Measurements from ENCODE around the gene CEL. TPM values are rescaled to one million over a fixed set of nuclear protein-coding genes. Genes with fewer than 3 reads are reported as not detected.
A peak's percentile ranks its signal among the peaks of the same experiment; 100 is the strongest.

Gene CEL
- total RNA-seq, 2 experiments from 2014 or later: 1.2 to 1.8 TPM

GRCh38 chr9:133120501-133121197, 58.9 kb downstream of the CEL start:
- Histone ChIP-seq H3K27ac (ENCODE audit: low read depth, low read length, poor library complexity, severe bottlenecking) (no peak overlapping the region), H3K9me2 (ENCODE audit: insufficient read depth, low read length) (no peaks in the 10 kb centered on the region), H3K79me2 (ENCODE audit: insufficient read depth, low read depth, low read length) (no peaks in the 10 kb centered on the region), H4K20me1 (ENCODE audit: insufficient read depth, low read length) (peaks cover 6% of the 10 kb centered on the region; the same call in 1 of the 2 replicates), H3K4me1 (ENCODE audit: insufficient read depth, low read length, poor library complexity, severe bottlenecking) (peaks cover 13% of the 10 kb centered on the region), H2AFZ (ENCODE audit: low read length) (no peak overlapping the region), H3K4me2 (ENCODE audit: low read length) (peak overlapping the region; percentile 65), H3K4me3 (ENCODE audit: low read depth, low read length, poor library complexity, severe bottlenecking) (peak overlapping the region; percentile 64), H3K9me3 (ENCODE audit: low read length) (no peaks in the 10 kb centered on the region), H3K36me3 (ENCODE audit: insufficient read depth, low read length) (no peaks in the 10 kb centered on the region)
- ChIA-PET CTCF (ENCODE audit: unreplicated experiment) (no interaction called here), POLR2A (no interaction called here)
- TF ChIP-seq EZH2phosphoT487 (IDR thresholded peaks at IDR 0.05; ENCODE audit: borderline replicate concordance, low read depth, low read length): no peak
- TF ChIP-seq, protein P1, sequence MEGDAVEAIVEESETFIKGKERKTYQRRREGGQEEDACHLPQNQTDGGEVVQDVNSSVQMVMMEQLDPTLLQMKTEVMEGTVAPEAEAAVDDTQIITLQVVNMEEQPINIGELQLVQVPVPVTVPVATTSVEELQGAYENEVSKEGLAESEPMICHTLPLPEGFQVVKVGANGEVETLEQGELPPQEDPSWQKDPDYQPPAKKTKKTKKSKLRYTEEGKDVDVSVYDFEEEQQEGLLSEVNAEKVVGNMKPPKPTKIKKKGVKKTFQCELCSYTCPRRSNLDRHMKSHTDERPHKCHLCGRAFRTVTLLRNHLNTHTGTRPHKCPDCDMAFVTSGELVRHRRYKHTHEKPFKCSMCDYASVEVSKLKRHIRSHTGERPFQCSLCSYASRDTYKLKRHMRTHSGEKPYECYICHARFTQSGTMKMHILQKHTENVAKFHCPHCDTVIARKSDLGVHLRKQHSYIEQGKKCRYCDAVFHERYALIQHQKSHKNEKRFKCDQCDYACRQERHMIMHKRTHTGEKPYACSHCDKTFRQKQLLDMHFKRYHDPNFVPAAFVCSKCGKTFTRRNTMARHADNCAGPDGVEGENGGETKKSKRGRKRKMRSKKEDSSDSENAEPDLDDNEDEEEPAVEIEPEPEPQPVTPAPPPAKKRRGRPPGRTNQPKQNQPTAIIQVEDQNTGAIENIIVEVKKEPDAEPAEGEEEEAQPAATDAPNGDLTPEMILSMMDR (conservative IDR thresholded peaks at IDR 0.05; ENCODE audit: low read length): no peak
- BruUV-seq (replicated peaks): no TSS peak
- DNase-seq (ENCODE audit: low spot score): no peak
- intact Hi-C loops (cut with micrococcal nuclease; ENCODE audit: unreplicated experiment): loop anchor here (1.0 kb wide), 1 partner anchor 28 kb away; no protein-coding TSS in a partner anchor

Small RNA genes lying within 50 kb of the gene (microRNA-seq; reads per million reads assigned to microRNA genes)
- 5.3 reads per million for gene MIR6877 (ENCODE audit: borderline replicate concordance)

Small RNA genes lying within 50 kb of the gene (small RNA-seq; reads per million reads assigned to genes)
- gene MIR6877: not detected

Other genes with a start within 250 kb of the CEL start
- not detected in 2 replicates for gene AK8, start 183.7 kb upstream of the CEL start, total RNA-seq (2014; rRNA removed; shearing (Covaris generic))
- gene AK8, start 183.7 kb upstream of the CEL start, total RNA-seq (2022): 0.27 TPM in 1 of 2 replicates, not detected in the other
- gene SPACA9, start 183.1 kb upstream of the CEL start, total RNA-seq (2014; rRNA removed; shearing (Covaris generic)): 0.72 and 1.1 TPM in 2 replicates
- gene SPACA9, start 183.1 kb upstream of the CEL start, total RNA-seq (2022): 5.7 and 6.4 TPM in 2 replicates
- 17.9 and 28.7 TPM in 2 replicates for gene TSC1, start 117.4 kb upstream of the CEL start, total RNA-seq (2014; rRNA removed; shearing (Covaris generic))
- 66.2 and 78.7 TPM in 2 replicates for gene TSC1, start 117.4 kb upstream of the CEL start, total RNA-seq (2022)
- 0.50 TPM in 1 of 2 replicates, not detected in the other for gene GFI1B, start 83.3 kb upstream of the CEL start, total RNA-seq (2014; rRNA removed; shearing (Covaris generic))
- 3.3 and 4.9 TPM in 2 replicates for gene GFI1B, start 83.3 kb upstream of the CEL start, total RNA-seq (2022)
- gene GTF3C5, start 31.0 kb upstream of the CEL start, total RNA-seq (2014; rRNA removed; shearing (Covaris generic)): 91.9 and 97.0 TPM in 2 replicates
- gene GTF3C5, start 31.0 kb upstream of the CEL start, total RNA-seq (2022): 90.3 and 91.6 TPM in 2 replicates
- gene RALGDS, start 59.3 kb downstream of the CEL start, total RNA-seq (2014; rRNA removed; shearing (Covaris generic)): 22.0 and 28.2 TPM in 2 replicates
- 23.8 and 28.6 TPM in 2 replicates for gene RALGDS, start 59.3 kb downstream of the CEL start, total RNA-seq (2022)
- 2.1 and 2.6 TPM in 2 replicates for gene GBGT1, start 101.9 kb downstream of the CEL start, total RNA-seq (2014; rRNA removed; shearing (Covaris generic))
- gene GBGT1, start 101.9 kb downstream of the CEL start, total RNA-seq (2022): 3.9 and 5.9 TPM in 2 replicates
- gene OBP2B, start 147.3 kb downstream of the CEL start, total RNA-seq (2014; rRNA removed; shearing (Covaris generic)): not detected in 2 replicates
- not detected in 2 replicates for gene OBP2B, start 147.3 kb downstream of the CEL start, total RNA-seq (2022)
- gene ABO, start 213.2 kb downstream of the CEL start, total RNA-seq (2014; rRNA removed; shearing (Covaris generic)): not detected in 2 replicates
- not detected in 2 replicates for gene ABO, start 213.2 kb downstream of the CEL start, total RNA-seq (2022)